ENCODE results near the gene COG7. TPM values are rescaled to one million over a fixed set of nuclear protein-coding genes. Genes with fewer than 3 reads are reported as not detected.

COG7 gene
- total RNA-seq, 1 experiment from 2014 or later: 22.1 TPM

DNA sequence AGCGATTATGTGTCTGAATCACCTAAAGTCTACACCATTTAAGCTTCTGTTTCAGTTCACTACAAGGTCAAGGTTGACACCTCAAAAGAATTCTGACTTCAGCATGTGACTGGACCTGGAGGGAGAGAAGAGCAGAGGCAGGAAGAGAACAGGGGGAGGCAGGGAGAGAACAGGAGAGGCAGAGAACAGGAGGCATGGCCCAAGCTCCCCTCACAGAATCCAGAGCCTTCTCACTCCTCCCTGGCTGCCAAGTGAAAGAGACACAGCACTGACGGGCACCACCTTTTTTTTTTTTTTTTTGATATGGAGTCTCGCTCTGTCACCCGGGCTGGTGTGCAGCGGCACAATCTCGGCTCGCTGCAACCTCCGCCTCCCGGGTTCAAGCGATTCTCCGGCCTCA, 45.9 kb upstream of the COG7 start:
- H3K4me1 ChIP-seq (ENCODE audit: control insufficient read depth in 1 of 2, insufficient read depth in 2 of 2, low read length in 2 of 2): peaks cover 0 to 21% of the 10 kb centered on the region in 2 experiments; a peak in 3 of 4 replicates
- intact Hi-C loops (cut with micrococcal nuclease): no loop called here
- no peak overlapping the region for H2AFZ ChIP-seq (ENCODE audit: low read depth, low read length, poor library complexity, severe bottlenecking)
- RAD21 ChIA-PET (ENCODE audit: low non-redundant PET in 1 of 2, low total read pairs in 2 of 2, uncharacterized antibody in 2 of 2, unreplicated experiment in 2 of 2): no interaction called here
- peaks cover 6 to 11% of the 10 kb centered on the region in 2 experiments; a peak in 1 of 4 replicates for H3K36me3 ChIP-seq (ENCODE audit: control insufficient read depth in 1 of 2, insufficient read depth in 2 of 2, low read length in 2 of 2)
- no peak overlapping the region for H3K9ac ChIP-seq (ENCODE audit: low read length)
- no peak overlapping the region for H3K4me2 ChIP-seq (ENCODE audit: low read length)
- POLR2A ChIA-PET: interaction anchor here (0.7 kb wide), 1 partner anchor 61 kb away, joined by 3 read pairs; no protein-coding TSS in a partner anchor
- no peaks in the 10 kb centered on the region for H3K9me3 ChIP-seq (ENCODE audit: control insufficient read depth in 1 of 2, insufficient read depth in 1 of 2, low read depth in 1 of 2, low read length in 2 of 2)
- TF ChIP-seq ELF1 (IDR thresholded peaks at IDR 0.05; ENCODE audit: borderline replicate concordance, low read depth) (no peak), YY1 (IDR thresholded peaks at IDR 0.05; ENCODE audit: extremely low read depth, insufficient replicate concordance, low read depth, low read length) (no peak), POLR2A (IDR thresholded peaks at IDR 0.05; ENCODE audit: borderline replicate concordance, extremely low read depth, insufficient read depth, insufficient read length) (no peak), SP1 (IDR thresholded peaks at IDR 0.05; ENCODE audit: low read depth) (no peak), EGR1 (IDR thresholded peaks at IDR 0.05; ENCODE audit: low read depth) (no peak), ZNF274 (IDR thresholded peaks at IDR 0.05; ENCODE audit: low read depth, low read length) (no peak), ZBTB33 (IDR thresholded peaks at IDR 0.05; ENCODE audit: extremely low read depth, insufficient replicate concordance, low read length) (no peak), CEBPB (IDR thresholded peaks at IDR 0.05; ENCODE audit: low read depth) (no peak), SRF (IDR thresholded peaks at IDR 0.05; ENCODE audit: low read depth) (no peak), FOSL1 (IDR thresholded peaks at IDR 0.05; ENCODE audit: low read depth) (no peak), JUND (IDR thresholded peaks at IDR 0.05) (no peak), SIN3A (IDR thresholded peaks at IDR 0.05; ENCODE audit: low read depth) (no peak), POLR2AphosphoS5 (IDR thresholded peaks at IDR 0.05; ENCODE audit: low read depth, low read length) (no peak), MAX (IDR thresholded peaks at IDR 0.05) (no peak), CTCF (IDR thresholded peaks at IDR 0.05 in 2 of 3, conservative IDR thresholded peaks at IDR 0.05 in 1 of 3; ENCODE audit: borderline replicate concordance in 1 of 3, insufficient read depth in 1 of 3, low read depth in 2 of 3, low read length in 2 of 3) (no peak), EZH2phosphoT487 (IDR thresholded peaks at IDR 0.05; ENCODE audit: borderline replicate concordance) (no peak), ZFX (IDR thresholded peaks at IDR 0.05) (no peak)
- TF ChIP-seq, protein P1, sequence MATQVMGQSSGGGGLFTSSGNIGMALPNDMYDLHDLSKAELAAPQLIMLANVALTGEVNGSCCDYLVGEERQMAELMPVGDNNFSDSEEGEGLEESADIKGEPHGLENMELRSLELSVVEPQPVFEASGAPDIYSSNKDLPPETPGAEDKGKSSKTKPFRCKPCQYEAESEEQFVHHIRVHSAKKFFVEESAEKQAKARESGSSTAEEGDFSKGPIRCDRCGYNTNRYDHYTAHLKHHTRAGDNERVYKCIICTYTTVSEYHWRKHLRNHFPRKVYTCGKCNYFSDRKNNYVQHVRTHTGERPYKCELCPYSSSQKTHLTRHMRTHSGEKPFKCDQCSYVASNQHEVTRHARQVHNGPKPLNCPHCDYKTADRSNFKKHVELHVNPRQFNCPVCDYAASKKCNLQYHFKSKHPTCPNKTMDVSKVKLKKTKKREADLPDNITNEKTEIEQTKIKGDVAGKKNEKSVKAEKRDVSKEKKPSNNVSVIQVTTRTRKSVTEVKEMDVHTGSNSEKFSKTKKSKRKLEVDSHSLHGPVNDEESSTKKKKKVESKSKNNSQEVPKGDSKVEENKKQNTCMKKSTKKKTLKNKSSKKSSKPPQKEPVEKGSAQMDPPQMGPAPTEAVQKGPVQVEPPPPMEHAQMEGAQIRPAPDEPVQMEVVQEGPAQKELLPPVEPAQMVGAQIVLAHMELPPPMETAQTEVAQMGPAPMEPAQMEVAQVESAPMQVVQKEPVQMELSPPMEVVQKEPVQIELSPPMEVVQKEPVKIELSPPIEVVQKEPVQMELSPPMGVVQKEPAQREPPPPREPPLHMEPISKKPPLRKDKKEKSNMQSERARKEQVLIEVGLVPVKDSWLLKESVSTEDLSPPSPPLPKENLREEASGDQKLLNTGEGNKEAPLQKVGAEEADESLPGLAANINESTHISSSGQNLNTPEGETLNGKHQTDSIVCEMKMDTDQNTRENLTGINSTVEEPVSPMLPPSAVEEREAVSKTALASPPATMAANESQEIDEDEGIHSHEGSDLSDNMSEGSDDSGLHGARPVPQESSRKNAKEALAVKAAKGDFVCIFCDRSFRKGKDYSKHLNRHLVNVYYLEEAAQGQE (IDR thresholded peaks at IDR 0.05; ENCODE audit: low read depth): no peak
- H3K9me2 ChIP-seq (ENCODE audit: insufficient read depth): no peaks in the 10 kb centered on the region
- no peak overlapping the region for H3K27ac ChIP-seq (ENCODE audit: low read depth, low read length)
- H3K27me3 ChIP-seq (ENCODE audit: insufficient read depth, low read length): no peaks in the 10 kb centered on the region
- H4K20me1 ChIP-seq (ENCODE audit: insufficient read depth): peaks cover 26% of the 10 kb centered on the region
- peaks cover 85% of the 10 kb centered on the region for H3K79me2 ChIP-seq (ENCODE audit: insufficient read depth, low read length)
- BruUV-seq (replicated peaks): no TSS peak
- no peak overlapping the region for H3K4me3 ChIP-seq (replicated peaks in 1 of 2; ENCODE audit: low read depth in 1 of 2, low read length in 2 of 2)
- ATAC-seq (no peak), DNase-seq (ENCODE audit: low read depth, low spot score) (no peak)
- CTCF ChIA-PET: no interaction called here

All from HCT116 (cell line).